ENCODE data around the gene NUP98. TPM values are rescaled to one million over a fixed set of nuclear protein-coding genes. Genes with fewer than 3 reads are reported as not detected.
A peak's percentile ranks its signal among the peaks of the same experiment; 100 is the strongest.
"Not testable (repeated sequence)": the region's sequence is repeated elsewhere in the genome, so short reads cannot be mapped to it uniquely, and the experiment has no call there.

The NUP98 gene
- total RNA-seq, 1 donor from 2014 or later: 62.4 TPM

GRCh38 chr11:3799143-3799542 is 1.8 kb upstream of the NUP98 start:
- no peak for DNase-seq (ENCODE audit: low spot score)

- DNase-seq (ENCODE audit: low spot score): no peak
Measured at GRCh38 chr11:3796801-3797328, 489 bp downstream of the NUP98 start.

DNA sequence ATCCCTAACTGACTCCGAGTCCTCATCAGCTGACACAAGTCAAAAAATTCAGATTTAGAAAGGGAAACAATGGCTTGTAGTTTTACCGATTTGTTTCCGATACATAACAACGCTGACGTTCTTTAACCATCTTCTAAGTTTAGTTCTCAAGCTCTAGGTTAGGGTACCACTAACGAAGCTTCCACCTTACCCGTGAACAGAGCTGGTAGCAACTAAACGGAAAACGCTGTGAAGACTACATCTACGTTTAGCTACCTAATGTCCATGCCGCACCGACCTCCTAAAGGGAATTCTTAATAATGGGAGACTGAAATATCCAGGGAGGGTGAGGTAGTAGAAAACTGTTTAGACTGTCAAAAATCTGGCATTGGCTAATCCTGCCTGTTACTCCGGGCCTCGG is 1.0 kb downstream of the NUP98 start:
- no peak for DNase-seq (ENCODE audit: low spot score)

DNA sequence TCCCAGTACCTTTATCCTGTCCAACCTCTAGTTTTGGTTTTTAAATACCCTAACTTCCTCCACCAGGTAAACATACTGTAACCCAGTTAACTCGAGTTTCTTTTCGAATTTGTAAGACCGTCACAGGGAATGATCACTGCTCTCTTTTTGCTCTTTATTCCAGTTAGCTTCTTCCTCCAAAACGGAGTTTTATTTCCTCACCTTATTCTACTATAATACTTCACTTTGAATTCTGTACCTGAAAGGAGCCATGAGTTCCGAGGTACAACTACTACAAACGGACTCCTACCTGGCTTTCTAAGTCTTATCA is 1.4 kb downstream of the NUP98 start:
- no peak for DNase-seq (ENCODE audit: low spot score)

DNA sequence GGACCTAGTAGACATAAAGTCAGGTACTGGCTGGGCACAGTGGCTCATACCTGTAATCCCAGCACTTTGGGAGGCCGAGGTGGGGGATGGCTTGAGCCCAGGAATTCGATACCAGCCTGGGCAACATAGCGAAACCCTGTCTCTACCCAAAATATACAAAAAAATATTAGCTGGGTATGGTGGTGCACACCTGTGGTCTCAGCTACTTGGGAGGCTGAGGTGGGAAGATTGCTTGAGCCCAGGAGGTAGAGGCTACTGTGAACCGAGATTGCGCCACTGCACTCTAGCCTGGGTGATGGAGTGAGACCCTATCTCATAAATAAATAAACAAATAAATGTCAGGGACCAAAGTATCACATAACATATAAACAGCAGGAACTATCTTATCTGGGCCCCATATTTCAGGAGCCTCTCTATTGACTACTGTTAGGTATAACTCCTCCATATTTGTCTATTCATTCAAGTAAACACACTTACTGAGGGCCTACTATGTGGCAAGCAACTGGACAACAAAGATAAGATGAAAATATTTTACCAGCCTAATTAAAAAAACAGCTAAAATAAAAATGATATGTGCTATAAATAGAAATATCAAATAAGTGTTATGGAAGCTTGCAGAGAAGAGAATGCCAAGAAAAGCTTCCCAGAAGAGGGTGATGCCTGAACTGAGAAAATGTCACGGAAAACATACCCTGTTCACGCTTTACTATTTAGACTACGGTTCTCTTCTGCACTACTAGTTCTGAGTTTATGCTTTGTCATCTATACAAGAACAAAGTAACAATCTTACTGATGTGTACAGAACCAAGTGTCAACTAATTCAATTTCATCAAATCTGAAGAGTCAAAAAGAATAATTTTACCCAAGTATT is 2.0 kb downstream of the NUP98 start:
- no peak for DNase-seq (ENCODE audit: low spot score)

DNA sequence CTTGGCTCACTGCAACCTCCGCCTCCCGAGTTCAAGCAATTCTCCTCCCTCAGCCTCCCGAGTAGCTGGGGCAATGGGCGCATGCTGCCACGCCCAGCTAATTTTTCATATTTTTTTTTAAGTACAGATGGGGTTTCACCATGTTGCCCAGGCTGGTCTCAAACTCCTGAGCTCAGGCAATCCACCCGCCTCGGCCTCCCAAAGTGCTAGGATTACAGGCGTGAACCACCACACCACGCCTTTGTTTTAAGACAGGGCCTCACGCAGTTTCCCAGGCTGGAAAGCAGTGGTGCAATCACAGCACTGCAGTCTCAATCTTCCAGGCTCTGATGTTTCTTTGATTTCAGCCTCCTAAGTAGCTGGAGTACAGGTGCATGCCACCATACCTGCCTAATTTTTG is 3.0 kb downstream of the NUP98 start:
- DNase-seq (ENCODE audit: low spot score): not testable (repeated sequence)

DNA sequence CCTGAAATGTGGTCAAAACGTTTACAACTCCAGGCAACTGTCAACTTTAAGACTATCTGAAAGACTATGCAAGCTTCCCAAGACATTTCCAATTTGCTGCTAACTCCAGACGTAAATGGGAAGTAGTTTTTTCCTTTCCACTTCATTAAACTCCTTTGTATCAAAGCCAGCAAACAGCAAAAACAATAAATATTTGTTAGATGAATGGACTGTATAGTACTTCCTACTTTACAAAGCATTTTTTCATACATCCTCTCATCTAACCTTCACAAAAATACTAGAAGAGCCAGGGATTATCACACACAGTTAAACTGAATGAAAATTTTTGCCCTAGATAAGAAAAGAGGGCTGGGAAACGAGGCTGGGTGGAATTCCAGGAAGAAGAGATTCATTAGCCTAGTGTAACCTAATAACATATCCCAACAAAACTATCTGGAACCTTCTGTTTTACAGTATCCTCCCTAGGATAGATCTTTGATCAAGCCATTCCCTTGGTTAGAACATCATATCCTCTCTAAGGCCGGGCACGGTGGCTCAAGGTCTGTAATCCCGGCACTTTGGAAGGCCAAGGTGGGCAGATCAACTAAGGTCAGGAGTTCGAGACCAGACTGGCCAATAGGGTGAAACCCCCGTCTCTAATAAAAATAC is 10.4 kb downstream of the NUP98 start:
- DNase-seq (ENCODE audit: low spot score): no peak

GRCh38 chr11:3783611-3784010 is 13.7 kb downstream of the NUP98 start:
- DNase-seq (ENCODE audit: low spot score): no peak

DNA sequence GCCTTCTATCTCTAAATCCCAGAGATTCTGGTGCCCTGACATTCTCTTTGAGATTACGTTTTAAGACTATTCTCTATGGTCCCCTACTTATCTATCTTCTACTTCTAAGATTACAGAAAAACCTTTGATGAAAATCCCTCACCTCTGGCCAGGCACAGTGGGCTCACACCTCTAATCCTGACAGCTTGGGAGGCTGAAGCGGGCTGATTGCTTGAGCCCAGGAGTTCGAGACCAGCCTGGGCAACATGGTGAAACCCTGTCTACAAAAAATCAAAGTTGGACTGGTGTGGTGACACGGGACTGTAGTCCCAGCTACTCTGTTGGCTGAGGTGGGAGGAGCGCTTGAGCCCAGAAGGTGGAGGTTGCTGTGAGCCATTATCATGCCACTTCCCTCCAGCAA is 14.4 kb downstream of the NUP98 start:
- no peak for DNase-seq (ENCODE audit: low spot score)

- no peak for DNase-seq (ENCODE audit: low spot score)
Measured at GRCh38 chr11:3781423-3781822, 15.9 kb downstream of the NUP98 start.

DNA sequence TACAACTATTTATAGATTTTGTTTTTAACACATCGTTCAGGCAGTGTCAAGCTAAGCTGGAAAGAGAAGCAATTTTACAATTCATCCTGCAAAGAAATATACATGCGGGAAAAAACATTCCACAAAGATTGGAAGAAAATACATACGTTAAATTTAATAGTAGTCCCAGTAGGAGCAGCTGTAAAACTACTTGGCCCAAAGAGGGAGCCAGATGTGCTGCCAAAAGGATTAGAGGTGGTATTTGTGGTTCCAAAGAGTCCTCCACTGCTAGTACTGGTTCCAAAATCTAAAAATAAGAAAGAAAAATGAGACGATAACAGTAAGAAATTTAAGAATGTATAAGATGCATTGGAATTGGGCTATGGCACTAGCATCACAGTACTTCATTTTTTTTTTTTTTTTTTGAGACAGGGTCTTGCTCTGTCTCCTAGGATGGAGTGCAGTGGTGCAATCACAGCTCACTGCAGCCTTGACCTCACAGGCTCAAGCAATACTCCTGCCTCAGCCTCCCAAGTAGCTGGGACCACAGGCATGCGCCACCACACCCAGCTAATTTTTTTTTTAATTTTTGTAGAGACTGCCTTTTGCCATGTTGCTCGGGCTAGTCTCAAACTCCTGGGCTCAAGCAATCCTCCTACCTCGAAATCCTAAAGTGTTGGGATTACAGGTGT is 21.5 kb downstream of the NUP98 start:
- DNase-seq (ENCODE audit: low spot score): peak; percentile 56

- no peak for DNase-seq (ENCODE audit: low spot score)
Measured at GRCh38 chr11:3773180-3773579, 24.2 kb downstream of the NUP98 start.

DNA sequence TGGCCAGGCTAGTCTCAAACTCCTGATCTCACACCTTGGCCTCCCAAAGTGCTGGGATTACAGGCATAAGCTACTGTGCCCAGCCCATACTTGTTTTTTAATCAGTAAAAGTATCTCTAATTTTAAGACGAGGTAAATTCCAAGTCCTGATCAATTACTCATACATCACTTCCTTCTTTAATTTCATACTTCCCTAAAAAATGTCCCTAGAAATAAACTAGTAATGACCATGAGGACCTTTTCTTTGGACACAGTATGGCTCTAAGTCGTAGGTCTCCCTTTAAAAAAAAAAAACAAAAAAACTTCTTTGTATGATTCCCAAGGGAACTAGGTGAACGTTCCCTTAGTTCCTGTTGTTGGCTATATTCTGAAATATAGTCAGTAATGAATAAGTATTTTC is 29.8 kb downstream of the NUP98 start:
- no peak for DNase-seq (ENCODE audit: low spot score)

DNA sequence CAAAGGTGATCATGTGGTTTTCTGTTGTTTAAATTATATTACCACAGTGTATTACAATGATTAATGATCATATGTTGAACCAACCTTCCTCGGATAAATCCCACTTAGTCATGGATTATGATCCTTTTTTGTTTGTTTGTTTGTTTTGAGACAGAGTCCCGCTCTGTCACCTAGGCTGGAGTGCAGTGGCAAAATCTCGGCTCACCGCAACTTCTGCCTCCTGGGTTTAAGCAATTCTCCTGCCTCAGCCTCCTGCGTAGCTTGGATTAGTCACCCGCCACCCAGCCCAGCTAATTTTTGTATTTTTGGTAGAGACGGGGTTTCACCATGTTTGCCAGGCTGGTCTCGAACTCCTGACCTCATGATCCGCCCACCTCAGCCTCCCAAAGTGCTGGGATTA is 30.5 kb downstream of the NUP98 start:
- DNase-seq (ENCODE audit: low spot score): not testable (repeated sequence)

GRCh38 chr11:3764266-3764665 is 33.1 kb downstream of the NUP98 start:
- DNase-seq (ENCODE audit: low spot score): no peak

GRCh38 chr11:3755151-3755550 is 42.2 kb downstream of the NUP98 start:
- DNase-seq (ENCODE audit: low spot score): no peak

DNA sequence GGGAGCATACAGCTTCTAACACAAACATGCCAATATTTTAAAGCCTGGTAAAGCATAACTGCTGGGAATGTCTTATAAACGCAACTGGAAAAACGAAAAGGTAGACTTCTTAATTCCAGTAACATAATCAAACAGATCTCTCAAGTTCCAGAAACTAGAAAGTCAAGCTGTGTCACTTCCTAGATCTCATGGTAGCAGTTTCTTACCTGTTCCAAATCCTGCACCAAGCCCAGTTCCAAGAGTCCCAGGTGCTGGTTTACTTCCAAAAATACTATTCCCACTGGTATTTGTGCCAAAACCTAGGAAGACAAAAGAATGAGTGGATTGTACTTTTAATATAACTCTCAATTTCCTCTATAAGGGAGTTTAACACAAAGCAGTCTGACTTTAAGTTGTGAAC is 44.2 kb downstream of the NUP98 start:
- no peak for DNase-seq (ENCODE audit: low spot score)

- DNase-seq (ENCODE audit: low spot score): no peak
Measured at GRCh38 chr11:3747704-3748103, 49.6 kb downstream of the NUP98 start.

GRCh38 chr11:3745161-3745560 is 52.2 kb downstream of the NUP98 start:
- DNase-seq (ENCODE audit: low spot score): peak; percentile 55

GRCh38 chr11:3738723-3739122 is 58.6 kb downstream of the NUP98 start:
- no peak for DNase-seq (ENCODE audit: low spot score)

- DNase-seq (ENCODE audit: low spot score): no peak
Measured at GRCh38 chr11:3738241-3738640, 59.1 kb downstream of the NUP98 start.

DNA sequence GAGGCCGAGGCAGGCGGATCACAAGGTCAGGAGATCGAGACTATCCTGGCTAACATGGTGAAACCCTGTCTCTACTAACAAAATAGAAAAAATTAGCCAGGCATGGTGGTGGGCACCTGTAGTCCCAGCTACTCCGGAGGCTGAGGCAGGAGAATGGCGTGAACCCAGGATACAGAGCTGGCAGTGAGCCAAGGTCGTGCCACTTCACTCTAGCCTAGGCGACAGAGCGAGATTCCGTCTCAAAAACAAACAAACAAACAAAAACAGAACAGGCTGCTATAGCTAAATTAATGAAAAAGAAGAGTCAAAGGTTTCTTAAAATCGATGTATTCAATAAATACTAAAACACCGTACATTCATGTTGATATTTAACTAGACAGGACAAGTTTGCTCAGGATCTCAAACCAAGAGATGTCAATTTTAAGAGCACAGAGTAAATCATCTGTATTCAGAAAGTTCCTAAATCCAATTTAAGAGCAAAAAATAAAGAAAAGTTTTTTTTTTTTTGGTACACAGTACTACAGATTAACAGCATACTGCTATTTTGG is 59.9 kb downstream of the NUP98 start:
- no peak for DNase-seq (ENCODE audit: low spot score)

All from umbilical cord (tissue), 2 donors.